CD4-positive, alpha-beta T cell treated with Interleukin-17A for 1 hour (primary cell): ENCODE results near the gene COPRS.

Source experiments
- DNase-seq: peaks from one replicate; pipeline ENCODE4 v3.0.0-alpha.2; 2020

COPRS gene

DNA sequence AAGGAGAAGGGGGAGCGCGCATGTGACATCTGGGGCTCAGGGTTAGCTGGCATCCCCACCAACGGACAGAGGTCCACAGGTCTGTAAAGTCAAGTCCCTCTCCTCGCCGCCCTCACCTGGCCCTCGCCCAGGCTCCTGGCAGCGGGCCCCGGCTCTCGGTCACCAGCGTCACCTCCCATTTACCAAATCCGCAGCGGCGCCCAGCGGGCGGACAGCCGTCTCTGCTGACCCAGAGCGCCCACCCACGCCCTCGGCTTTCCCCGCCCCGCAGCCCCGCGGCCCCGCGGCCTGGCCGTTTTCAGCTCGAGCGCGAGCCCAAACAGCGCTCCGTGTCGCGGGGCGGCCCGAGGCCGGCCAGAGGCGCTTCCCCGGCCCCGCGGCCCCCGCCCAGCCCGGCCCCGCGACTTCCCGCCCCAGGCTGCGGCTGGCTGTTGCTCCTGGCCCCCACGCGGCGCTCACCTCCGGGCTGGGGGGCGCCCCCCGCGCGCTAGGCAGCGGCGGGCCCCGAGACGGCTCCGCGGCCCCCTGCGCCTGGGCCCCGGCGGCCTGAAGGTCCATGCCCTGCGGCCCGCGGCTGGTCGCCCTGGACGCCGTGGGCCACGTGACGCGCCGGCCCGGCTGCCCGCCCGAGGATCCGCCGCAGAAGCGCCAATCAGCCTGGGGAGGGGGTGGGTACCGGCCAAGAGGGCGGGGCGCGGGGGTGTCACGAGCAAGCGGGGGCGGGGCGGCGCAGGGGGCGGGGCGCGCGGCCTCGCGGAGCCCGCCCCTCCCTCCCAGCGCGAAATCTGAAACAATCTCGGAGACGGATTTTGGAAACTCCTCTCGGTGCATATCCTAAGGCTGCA lies at the start of gene COPRS:
TSS of gene COPRS (minus strand) at position 603 of the 845 bp plus-strand sequence. CDS start at position 558, 45 bp downstream.
- DNase-seq, result peak; percentile 80

GRCh38 chr17:31908386-31908785 lies 49.3 kb upstream of the COPRS start:
- DNase-seq, result no peak

- peak; percentile 3 for DNase-seq
These were observed 48.4 kb upstream of the COPRS start for GRCh38 chr17:31907342-31907962.

- no peak for DNase-seq
These were observed 44.4 kb upstream of the COPRS start for GRCh38 chr17:31903401-31903800.

DNA sequence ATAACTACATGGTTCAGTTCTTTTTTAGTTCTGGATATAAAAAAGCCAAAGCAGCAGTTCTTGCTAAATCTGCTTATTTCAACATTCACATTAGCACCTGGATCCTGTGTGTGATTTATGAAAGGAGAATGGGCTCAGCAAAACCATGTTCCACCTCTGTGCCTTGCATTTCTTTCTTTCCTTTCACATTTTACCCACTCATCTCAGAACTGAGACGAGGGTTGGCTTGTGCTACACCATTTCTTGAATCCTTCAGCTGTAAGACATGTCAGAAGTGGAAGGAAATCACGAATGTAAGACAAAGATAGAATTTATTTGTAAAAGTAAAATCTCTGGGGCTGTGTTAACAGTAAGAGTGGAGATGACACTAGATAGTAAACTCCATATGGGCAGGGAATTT lies 43.6 kb upstream of the COPRS start:
- no peak for DNase-seq

DNA sequence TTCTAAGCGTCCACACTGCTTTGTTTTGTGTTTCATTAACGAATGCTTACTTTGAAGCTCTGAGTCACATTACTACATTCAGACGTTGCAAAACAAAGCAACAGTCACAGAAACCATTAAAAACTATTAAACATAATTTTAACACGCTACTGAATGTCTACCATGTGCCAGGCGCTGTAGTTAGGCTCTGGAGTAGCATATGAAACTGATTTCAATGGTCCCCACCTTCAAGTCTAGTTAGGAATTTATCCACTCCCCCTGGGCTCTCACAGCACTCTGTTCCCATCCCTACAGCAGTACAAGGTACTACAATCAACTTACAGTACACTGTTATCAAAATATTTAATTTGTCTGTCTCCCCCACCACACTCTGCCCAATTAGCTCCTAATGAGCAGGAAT lies 41.8 kb upstream of the COPRS start:
- DNase-seq, result no peak

DNA sequence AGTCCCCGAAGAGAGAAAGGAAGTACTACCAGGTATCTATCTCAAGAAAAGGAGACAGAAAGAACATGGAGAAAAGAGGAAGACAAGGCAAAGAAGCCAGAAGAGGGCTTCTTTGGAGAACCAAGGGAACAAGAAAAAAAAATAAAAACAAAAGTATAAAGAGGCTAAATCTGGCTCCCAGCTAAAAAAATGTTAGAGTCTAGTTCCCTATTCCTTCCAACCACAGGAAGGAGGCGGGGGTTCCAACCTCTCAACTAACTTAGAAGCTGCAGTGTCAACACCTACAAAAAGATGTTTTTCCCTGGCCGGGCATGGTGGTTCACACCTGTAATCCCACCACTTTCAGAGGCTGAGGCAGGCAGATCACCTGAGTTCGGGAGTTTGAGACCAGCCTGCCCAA lies 29.1 kb upstream of the COPRS start:
- peak; percentile 7 for DNase-seq

DNA sequence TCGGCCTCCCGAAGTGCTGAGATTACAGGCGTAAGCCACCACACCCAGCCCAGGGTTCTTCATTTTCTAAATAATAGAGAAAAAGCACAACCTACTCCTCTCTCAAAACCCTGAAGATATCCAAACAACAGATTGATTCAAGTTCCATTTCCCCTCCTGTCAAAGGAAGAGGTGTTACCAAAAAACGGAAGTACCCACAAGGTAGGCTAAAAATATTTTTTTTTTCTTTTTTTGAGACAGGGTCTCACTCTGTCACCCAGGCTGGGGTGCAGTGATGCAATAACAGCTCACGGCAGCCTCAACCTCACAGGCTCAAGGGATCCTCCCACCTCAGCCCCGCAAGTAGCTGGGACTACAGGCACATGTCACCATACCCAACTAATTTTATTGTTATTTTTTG lies 23.5 kb upstream of the COPRS start:
- no peak for DNase-seq

DNA sequence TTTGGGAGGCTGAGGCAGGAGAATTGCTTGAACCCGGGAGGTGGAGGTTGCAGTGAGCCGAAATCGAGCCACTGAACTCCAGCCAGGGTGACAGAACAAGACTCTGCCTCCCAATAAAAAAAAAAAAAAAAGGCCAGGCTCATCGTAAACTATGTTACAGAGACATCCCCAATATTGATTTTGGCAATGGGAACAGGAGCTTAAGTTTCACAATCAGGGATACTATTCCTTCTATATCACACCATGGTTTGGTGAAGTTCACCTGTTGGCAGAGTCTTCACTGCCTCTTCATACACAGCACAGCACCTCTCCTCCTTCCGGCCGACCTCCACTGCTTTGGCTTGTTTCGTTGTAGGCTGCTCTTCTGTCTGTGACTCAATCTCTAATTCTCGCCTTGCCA lies 21.3 kb upstream of the COPRS start:
- no peak for DNase-seq

DNA sequence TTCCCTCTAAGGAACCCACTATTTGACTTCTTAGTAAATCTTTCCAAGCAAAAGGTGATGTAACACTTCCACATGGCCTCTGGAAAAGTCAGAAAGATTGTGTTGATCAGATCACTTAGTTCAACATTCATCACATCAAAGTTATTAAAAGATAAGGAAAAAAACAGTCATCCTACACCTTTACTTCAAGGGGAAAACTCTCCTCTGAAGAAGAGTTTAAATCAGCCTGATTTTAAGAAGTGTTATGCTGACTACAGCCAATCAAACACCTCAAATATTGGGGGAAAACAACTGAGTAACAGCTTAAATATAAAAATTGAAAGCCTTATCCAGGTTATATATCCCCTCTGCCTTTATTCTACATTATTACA lies 19.6 kb upstream of the COPRS start:
- DNase-seq, result no peak

- DNase-seq, result no peak
These were observed 19.1 kb upstream of the COPRS start for GRCh38 chr17:31877911-31878702.

- no peak for DNase-seq
These were observed 18.3 kb upstream of the COPRS start for GRCh38 chr17:31877341-31877740.

DNA sequence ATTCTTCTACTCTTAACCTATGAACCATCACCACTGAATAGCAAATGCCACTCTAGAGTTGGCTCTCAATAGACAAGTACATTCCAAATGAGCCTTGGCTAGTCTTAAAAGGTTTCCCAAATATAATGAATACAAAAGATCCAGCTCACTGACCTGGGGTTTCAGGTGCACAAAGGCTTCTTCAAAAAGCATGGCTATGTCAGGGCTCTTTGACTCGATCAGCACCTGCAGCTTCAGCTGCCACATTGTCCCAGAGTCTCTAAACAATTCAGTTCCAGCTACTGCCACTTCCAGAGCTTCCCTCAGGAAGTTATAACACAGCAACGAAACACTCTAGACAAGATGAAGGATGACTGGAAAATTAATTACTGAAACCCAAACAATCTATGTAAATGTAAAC lies 16.0 kb upstream of the COPRS start:
- no peak for DNase-seq

DNA sequence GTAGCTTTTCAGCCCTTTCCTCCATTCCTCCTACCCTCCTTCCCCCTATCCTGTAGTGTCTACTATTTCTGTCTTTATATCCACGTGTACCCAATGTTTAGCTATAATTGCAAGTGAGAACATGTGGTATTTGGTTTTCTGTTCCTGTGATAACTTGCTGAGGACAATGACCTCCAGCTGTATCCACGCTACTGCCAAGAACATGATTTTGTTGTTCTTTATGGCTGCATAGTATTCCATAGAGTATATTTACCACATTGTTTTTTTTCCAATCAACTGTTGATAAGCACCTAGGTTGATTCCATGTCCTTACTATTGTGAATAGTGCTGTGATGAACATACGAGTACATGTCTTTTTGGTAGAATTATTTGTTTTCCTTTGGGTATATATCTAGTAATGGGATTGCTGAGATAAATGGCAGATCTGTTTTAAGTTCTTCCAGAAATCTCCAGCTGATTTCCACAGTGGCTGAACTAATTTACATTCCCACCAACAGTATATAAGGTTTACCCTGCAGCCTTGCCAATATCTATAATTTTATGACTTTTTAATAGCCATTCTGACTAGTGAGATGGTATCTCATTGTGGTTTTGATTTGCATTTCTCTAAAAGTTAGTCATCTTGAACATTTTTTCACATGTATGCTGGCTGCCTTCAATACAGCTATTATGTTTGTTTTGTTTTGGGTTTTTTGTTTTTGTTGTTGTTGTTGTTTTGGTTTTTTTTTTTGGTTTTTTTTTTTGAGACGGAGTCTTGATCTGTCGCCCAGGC lies 10.9 kb upstream of the COPRS start:
- DNase-seq, result no peak

DNA sequence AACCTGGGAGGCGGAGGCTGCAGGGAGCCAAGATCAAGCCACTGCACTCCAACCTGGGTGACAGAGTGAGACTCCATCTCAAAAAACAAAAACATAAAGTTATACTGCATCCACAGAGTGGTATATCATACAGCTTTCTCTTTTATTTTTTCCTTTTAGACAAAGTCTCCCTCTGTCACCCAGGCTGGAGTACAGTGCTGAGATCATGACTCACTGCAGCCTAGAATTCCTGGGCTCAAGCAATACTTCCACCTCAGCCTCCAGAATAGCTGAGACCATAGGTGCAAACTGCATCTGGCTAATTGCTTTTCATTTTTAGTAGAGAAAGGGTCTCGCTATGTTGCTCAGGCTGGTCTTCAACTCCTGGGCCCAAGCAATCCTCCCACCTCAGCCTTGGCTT lies 10.0 kb upstream of the COPRS start:
- no peak for DNase-seq

DNA sequence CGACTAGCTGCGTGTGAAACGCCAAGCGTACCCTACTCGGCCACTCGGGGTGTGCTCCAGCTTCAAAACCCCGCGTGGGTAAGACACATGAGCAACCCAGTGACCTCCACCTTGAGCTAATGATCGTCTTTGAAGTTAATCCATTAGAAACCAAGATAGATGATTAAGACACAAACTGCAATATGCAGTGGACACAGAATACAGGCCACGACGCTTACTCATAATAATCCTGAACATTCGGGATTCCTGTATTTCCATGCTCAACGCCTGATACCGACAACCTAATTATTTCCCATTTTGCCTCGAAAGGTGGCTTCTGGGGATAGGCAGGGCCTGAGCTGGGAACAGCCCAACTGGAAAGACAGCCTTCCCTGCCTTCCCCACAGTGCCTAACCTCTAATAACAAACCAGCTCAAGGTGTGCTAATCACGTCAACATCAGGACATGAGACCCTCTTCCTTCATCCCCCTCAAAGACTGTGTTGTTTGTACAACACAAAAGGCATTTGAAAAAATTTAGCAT lies 504 bp upstream of the COPRS start:
- no peak for DNase-seq

GRCh38 chr17:31857920-31858641 lies 963 bp downstream of the COPRS start:
- no peak for DNase-seq

- DNase-seq, result no peak
These were observed 2.3 kb downstream of the COPRS start for GRCh38 chr17:31856750-31857149.

- no peak for DNase-seq
These were observed 4.4 kb downstream of the COPRS start for GRCh38 chr17:31854672-31855071.

GRCh38 chr17:31853911-31854470 lies 5.1 kb downstream of the COPRS start:
- DNase-seq, result no peak

GRCh38 chr17:31845291-31845690 lies 13.8 kb downstream of the COPRS start:
- DNase-seq, result no peak
